ENCODE measurements around the gene POC1A. TPM values are rescaled to one million over a fixed set of nuclear protein-coding genes. Genes with fewer than 3 reads are reported as not detected.

The POC1A gene
- total RNA-seq, 1 donor: 10.0 TPM

- DNase-seq (ENCODE audit: low read depth): no peak
- H3K4me3 ChIP-seq (ENCODE audit: low read depth, low read length): no peak overlapping the region
- TF ChIP-seq CTCF (IDR thresholded peaks at IDR 0.05; ENCODE audit: insufficient read depth, low read length): no peak
Measured at GRCh38 chr3:52051444-52051843, 102.8 kb downstream of the POC1A start.

DNA sequence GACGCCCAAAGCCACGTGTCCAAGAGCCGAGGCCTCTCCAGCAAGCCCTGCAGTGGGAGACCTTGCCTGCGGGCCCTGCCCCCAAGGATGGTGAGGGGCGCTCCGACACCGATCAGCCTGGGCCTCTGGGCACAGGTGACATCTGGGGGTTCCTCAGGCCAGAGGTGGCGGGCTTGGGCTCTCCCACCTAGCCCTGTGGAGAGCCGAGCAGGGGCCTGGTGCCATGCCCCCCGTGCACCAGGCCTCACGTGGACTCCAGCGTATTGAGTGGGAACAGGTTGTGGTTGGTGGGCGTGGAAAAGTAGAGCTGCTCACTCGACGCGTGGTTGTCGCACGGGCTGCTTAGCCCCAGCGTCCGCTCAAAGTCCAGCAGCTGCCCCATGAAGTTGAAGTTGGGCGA lies 103.7 kb downstream of the POC1A start:
- H3K4me3 ChIP-seq (ENCODE audit: low read depth, low read length): no peak overlapping the region
- no peak for TF ChIP-seq CTCF (IDR thresholded peaks at IDR 0.05; ENCODE audit: insufficient read depth, low read length)
- no peak for DNase-seq (ENCODE audit: low read depth)

GRCh38 chr3:52049503-52049902 lies 104.7 kb downstream of the POC1A start:
- no peak for TF ChIP-seq CTCF (IDR thresholded peaks at IDR 0.05; ENCODE audit: insufficient read depth, low read length)
- no peak for DNase-seq (ENCODE audit: low read depth)
- H3K4me3 ChIP-seq (ENCODE audit: low read depth, low read length): no peak overlapping the region

DNA sequence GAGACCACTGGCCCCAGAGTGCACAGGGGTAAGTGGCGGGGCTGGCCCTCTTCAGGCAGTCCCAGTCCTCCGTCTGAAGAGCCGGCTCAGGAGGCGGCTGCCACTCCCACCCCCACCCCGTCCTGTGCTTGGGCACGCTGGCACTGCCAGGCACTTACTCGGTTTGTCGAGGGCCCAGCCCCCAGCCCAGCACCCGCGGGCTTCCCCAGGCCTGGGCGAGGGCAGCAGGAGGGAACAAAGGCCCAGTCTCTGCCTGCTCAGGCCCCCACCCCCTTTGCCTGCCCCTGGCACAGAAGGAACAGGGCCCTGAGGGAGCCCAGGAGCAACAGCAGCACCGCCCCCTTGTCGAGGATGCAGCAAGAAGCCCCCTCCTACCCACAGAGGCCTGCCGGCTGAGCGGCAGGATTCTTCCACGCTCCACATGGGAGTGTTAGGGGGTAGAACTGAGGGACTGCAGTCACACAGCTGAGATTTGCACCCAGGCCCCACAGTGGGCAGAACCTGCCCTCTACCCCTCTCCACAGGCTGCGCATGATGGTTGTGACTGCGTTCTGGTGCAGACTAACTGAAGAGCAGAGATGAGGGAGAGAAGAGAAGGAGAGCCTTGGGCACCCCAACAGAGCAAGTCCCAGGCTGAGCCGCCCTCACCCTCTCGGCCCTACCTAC lies 106.8 kb downstream of the POC1A start:
- no peak for TF ChIP-seq CTCF (IDR thresholded peaks at IDR 0.05; ENCODE audit: insufficient read depth, low read length)
- no peak overlapping the region for H3K4me3 ChIP-seq (ENCODE audit: low read depth, low read length)
- no peak for DNase-seq (ENCODE audit: low read depth)

GRCh38 chr3:52046902-52047239 lies 107.4 kb downstream of the POC1A start:
- no peak overlapping the region for H3K4me3 ChIP-seq (ENCODE audit: low read depth, low read length)
- no peak for TF ChIP-seq CTCF (IDR thresholded peaks at IDR 0.05; ENCODE audit: insufficient read depth, low read length)
- no peak for DNase-seq (ENCODE audit: low read depth)

DNA sequence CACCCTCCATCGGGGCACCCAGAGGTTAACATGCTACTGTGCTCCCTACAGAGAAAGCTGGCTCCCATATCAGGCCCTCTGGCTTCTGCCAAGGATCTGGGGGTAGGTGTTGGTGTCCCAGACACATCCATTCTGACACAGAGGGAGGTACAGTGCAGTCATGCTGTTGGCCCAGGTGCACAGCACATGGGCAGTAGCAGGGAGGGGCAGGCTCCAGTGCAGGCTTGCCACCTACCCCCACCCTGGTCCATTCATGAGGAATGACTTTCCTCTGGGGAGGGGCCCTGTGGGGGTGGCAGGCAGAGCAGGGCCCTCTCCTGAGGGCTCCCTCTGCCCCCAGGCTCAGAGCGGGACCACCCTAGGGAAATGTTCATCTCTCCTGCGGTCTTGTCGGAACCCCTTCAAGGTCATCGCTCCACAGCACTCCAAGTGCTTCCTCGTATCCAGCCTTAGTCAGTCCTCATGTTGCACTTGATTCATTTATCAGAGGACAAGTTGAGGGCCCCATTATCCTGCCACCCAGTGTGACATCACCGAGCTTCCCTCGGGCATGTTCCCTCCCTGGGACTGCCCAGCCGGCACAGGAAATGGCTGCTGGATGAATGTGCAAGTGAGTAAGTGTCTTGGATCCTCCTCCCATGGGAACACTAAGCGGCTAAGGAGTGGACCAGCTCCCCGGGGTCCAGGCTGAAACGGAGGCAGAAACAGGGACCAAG lies 107.9 kb downstream of the POC1A start:
- H3K4me3 ChIP-seq (ENCODE audit: low read depth, low read length): no peak overlapping the region
- no peak for TF ChIP-seq CTCF (IDR thresholded peaks at IDR 0.05; ENCODE audit: insufficient read depth, low read length)
- DNase-seq (ENCODE audit: low read depth): peak; percentile 93
